NOMO-1 treated with DMSO at 0.1 percent for 48 hours (cell line): ENCODE results near the gene FYB1.

Experiments used
- DNase-seq: peaks from one replicate; lab custom pipeline; 2025; ENCODE audit not compliant: unreplicated experiment; lab: John Stamatoyannopoulos, UW

The FYB1 gene

DNA sequence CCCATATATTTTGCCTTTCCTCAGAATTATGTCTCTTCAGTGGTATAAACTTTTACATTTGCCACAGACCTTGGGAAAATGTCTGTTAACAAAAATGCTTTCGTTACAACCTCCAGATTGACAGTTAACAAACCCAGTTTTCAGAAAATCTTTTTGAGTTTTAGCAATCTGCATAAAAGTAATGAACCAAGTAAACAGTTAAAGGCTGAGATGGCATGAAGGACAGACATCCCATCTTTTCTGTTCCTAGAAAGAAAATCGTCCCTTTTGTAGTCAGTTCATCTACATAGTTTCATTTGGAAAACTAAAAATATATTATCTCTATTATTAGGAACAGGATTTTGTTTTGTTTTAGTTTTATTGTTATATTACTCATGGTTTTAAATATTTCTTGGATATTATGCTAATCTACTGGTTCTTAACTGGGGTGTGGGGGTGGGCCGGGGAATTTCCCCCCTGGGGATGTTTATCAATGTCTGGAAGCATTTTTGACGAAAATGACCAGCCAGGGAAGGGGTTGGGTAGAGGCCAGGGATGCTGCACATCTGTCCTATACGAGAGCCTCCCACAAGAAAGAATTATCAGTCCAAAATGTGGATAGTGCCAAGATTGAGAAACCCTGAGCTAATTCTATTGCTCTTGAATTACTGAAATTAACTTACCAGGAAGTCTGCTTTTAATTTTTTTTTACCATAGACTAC lies 11.9 kb downstream of the FYB1 start:
- no peak for DNase-seq

DNA sequence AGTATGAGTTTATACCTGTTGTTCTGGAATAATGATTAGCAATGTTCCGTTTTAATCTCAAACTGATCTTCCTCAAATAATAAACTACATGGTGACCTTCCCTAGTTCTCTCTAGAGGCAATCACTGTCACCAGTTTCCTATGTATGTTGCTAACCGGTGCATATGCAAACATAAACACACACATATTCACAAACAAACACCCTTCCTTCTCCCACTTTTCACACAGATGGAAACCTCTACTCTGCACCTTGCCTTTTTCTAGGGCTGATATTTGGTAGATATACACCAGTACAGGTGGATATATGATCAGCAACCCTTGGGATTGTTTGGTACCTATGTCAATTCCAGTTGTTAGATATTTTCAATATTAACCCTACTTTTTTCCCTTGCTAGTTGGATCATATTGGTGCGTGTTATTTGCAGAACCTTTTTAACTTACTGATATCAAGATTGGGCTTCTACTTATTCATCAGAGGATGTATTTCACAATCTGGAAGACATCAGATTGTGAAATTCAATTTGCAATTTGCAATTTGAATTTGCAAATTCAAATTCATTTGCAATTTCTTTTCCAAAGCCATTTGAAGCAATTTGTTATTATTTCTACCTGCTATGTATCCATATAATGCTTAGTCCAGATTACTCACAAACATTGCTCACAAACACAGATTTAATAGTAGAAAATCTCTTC lies 12.6 kb downstream of the FYB1 start:
- peak; percentile 35 for DNase-seq

DNA sequence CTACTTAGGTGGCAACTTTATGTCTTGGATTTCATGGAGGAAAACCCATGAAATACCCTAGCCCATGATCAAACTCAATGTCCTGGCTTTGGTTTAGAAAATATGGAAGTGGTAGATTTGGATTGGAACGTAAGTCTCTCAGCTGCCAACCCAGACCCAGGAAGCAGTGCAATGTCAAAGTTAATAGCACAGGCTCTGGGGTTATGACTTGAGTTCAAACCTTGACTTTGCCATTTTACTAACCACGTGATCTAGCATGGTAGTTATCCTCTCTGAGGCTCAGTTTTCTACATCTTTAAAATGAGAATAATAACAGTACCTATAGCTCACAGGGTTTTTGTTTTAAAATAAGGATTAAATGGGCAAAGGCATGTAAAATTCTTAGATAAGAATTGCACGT lies 13.8 kb downstream of the FYB1 start:
- no peak for DNase-seq

DNA sequence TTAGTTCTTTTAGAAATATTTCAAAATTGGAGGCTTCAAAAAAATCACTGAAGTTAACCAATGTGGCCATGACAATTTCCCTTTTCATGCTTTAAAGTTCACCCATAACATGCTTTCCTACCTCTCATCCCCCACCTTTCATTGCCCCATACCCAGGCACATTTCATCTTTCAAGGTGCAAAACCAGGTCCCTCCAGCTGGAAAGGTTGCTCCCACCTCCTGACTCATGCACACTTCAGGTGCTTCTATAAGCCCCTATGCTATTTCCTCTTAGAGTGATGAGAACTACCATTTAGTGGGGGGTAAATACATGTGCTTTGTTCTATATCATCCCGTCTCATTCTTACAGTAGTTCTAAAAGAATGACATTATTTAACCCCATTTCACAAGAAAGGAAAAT lies 15.4 kb downstream of the FYB1 start:
- DNase-seq: no peak

DNA sequence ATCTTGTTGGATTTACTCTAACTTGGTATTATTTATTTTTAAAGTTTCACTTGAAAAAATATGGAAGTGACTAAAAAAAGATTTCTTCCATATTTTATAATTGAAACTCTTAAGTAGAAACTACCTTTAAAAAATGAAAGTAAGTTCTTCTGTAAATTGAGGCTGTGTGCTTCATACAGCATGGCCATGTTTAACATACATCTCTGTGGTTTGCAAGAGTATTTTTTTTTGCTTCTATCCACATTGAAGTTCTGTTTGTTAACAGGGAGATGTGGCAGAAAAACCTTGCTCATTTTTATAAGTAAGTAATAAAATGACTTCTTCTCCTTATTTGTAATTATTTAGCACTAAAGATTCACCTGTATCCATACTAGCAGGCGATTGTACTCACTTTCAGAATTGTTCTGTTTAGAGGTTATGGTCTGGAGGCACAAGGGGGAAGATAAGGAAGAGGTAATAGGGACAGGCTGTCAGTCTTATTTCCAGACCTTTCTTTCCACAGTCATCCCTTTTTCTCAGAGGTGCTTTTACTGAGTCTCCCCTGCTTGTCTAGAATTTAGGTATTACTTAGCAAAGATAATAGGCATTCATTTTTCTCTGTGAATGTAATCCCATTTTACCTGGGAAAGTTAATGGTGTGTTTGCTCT lies 16.0 kb downstream of the FYB1 start:
- DNase-seq: peak; percentile 68

DNA sequence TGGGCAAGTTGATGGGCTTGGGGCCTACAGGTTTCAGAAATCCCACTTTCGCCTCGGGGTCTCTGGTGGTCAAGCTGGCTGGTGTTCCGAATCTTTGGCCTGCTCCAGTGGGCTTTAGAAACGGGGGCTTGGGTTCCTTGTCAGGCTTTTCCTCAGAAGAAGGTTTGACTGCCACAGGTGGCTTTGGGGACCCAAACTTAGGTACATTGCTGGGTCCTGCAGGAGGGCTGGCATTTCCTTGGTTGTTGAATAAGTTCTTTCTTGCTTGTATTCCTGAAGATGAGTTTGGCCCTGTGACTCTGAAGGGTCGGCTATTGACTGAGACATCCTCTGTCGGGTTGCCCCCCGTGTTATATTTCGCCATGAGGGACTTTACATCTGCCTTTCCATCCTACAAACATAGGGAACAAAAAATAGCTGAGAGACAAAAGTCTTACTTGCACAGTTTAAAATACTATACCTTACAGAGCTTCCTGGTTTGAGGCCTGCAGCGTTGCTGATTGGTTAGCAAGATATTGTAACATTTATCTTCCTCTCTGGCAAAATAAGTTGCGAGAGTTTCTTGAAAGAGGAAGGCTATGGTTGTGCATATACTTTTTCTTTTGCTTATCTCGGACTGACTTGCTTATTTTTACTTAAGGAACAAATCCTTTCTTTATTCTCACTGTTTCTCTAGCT lies 16.6 kb downstream of the FYB1 start:
- peak; percentile 96 for DNase-seq

DNA sequence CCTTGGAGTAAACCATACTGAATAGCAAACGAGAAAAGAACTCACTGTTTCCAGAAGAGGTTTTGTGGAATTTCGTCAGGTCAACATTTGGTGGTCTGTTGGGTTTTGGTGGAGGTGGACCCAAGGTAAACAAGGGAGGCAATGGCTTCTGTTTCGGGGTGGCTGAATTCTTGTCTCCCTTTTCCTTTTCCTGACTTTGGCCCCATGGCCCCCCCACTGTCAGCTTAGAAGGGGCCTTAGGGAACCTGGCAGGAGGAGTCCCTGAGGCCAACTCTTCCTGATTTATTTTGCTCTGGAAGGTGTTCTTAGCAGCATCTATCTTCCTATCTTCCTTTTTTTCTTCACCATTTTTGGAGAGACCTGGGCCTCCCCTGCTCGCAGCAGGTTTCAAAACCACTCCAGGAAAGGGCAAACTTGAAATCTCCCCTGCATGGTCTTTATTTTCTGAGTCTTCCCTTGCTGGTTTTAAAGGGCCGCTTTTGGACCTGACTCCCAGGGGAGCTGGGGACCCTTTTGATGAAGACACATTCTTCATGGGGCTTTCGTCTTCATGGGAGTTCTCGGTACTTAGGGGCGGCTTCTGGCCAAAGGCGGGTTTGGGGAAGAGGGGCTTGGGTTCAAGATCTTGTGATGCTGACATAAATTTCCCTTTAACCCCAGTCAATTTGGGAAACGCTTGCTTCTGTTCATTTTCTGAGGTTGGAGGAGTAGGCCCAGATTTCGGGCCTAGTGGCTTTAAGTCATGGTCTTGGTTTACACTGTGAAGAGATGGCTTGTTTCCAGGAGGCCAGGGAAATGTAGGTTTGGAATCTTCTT lies 17.4 kb downstream of the FYB1 start:
- no peak for DNase-seq

DNA sequence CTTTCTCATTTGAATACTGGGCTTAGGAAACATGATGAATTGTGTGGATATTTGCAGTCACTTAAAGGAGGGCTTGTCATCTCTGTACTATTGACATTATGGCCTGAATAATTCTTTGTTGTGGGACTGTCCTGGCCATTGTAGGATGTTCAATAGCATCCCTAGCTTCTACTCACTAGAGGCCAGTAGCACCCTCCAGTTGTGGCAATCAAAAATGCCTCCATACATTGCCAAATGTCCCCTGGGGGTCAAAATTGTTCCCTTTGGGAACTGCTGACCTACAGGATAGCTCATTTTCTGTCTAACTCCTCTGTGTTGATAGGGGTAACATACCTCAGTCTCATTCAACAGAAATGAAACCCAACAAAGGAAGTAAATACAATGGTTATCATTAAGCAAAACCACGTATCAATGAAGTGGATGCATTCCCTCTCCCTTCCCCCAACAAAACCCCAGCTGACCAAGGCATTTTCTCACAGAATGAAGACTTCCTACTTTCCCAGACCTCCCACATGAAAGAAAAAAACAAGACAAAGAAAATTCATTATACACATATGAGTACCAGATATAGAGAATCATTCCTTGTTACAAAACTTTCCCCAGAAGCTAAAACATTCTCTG lies 18.1 kb downstream of the FYB1 start:
- no peak for DNase-seq

DNA sequence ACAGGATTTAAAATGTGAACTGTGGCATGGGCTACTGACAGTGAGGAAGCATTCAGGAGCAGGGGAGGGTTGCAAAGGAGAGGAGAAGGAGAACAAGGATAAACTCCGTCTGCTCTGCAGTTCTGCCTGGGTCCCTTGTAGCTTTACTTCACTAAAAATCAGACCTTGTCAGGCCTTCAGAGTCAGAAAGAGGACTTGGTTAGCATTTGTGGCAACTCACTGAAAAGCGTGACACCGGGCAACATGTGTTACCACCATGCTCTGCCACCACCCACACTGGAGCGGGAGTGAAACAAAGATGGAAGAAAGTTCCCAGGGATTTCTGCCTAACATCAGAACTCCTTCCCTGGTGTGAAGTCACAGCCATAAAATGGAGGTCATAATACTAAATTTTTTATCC lies 19.3 kb downstream of the FYB1 start:
- no peak for DNase-seq

DNA sequence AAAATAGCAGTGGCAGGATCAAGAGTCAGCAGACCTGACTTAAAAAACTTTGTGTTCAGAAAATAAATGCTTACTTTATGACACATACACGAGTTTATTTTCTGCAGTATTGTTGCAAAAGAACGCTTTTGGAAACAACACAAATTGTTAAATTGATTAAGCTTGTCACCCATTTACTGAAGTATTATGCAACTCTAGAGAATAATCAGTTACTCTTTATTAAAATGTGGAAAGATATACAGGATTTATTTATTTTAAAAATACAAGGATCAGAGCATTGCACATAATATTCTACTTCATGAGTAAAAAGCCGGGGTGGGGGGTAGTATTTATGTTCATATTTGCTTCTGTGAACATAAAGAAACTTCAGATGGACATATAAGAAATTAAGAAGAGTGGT lies 20.0 kb downstream of the FYB1 start:
- no peak for DNase-seq

DNA sequence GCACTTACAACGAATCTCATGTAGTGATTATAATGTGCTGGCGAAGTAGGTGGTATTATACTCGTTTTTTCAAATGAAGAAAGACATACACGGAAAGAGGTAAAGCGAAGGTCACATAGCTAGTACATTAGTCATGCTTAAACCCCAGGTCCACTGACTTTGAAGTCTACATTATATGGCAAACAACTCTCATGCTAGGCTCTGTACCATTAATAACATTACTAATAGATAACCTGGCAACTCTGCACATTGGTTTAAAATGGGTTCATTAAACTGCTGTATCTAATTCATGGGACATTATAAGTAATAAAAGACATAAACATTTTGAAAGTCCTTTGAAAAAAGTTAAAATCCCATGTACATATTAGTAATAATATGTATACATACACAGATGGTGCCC lies 21.2 kb downstream of the FYB1 start:
- no peak for DNase-seq

DNA sequence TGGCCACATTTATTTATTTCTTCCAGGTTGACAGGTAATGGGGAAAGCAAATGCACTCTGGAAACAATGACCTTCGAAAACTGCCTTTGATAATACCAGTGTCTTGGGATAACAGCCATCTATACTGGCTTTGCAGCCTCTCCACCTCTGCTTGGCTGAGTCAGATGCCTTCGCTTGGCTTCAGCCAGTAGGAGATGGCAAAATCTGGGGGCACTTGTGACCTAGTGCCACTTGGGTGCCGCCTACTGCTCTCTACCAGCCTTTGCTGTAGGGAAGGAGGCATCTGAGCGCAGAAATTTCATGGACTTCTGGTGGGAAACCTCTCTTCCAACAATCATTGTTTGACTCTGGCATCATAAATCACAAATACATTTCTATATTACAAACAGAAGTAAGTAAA lies 21.8 kb downstream of the FYB1 start:
- no peak for DNase-seq

DNA sequence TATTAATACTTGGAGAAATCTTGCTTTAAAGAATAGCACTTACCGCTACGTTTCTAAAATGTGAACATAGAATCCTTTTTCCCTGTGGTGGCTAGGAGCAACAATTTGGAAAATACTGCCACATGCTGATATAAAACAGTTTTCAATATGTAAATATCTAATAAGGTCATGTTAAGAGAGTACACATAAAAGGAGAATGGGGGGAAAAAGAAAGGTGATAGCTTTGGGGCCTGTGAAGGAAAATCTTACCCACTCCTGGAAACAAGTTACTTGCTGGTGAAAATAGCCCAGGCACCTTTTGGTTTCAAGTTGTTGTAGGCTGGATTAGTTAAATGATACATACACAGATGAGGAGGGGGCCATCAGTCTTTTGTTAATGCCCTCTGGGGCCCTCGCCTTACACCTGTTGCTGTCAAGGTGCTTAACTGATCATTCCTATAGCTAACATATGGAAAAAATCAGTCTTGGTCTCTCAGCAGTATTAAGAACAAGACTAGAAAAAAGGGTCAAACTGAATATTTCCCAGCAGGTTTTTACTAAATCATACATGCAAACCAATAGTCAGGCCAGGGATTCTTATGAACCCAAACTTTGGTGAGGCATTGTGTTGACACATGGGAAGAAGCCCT lies 24.1 kb downstream of the FYB1 start:
- DNase-seq: no peak

DNA sequence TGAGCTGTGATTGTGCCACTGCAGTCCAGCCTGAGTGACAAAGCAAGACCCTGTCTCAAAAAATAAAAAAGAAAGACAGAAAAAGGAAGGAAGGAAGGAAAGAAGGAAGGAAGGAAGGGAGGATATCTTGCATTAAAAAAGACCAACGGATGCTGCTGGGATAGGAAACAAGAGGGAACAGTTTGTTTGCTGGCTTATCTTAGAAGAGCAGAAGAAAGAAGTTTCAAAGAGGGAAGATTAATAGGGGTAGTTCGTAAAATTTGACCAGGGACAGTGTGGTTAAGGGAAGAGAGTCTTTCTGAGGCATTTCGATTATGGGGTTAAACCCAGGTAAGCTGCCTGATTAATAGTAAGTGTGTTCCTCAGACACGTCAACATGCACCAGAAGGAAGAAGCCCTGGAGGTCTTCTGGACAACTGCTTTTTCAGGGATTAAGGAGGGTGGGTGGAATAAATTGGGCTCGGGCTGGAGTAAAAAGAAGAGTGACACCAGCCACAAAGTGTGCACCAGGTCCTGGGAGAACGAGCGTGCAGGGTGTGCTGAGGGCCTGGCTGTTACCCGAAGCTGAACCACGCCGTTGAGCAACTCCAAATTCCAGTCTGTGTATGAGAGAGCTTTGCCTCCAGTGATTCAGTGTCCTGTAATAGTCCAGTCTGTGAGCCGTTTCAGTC lies 24.8 kb downstream of the FYB1 start:
- DNase-seq: peak; percentile 38

DNA sequence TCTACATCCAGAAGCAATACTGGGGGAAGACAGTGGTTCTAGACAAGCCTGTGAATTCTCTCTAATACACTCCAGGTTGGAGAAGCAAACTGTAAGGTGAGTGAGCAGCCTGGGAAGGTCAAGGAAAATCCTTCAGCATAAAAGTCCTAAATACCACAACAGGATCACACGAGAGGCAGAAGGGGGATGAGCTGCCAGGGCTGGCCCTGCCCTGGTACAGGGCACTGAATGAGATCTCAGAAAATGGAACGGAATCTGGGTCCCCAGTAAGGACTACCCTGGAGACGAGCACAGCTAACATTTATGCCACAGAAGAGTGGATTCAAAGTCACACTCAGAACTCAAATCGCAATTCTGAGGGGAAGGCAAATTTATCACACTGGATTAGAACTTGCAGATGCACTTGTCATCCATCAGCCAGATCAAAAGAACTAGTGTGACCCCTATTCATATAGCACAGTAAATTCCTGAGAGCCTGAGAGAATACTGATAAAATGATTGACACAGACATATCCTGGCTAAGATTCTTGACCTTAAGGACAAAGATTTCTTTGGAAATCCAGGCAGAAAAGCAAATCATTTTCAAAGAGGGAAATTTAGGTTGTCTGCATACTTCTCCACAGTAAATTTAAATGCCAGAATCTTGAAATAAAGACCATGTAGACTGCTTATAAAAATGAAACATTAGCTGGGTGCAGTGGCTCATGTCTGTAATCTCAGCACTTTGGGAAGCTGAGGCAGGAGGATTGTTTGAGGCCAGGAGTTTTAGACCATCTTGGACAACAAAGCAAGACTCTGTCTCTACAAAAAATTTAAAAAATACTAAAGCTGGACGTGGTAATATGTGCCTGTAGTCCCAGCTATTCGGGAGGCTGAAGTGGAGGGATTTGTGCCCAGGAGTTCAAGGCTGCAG lies 25.6 kb downstream of the FYB1 start:
- no peak for DNase-seq

DNA sequence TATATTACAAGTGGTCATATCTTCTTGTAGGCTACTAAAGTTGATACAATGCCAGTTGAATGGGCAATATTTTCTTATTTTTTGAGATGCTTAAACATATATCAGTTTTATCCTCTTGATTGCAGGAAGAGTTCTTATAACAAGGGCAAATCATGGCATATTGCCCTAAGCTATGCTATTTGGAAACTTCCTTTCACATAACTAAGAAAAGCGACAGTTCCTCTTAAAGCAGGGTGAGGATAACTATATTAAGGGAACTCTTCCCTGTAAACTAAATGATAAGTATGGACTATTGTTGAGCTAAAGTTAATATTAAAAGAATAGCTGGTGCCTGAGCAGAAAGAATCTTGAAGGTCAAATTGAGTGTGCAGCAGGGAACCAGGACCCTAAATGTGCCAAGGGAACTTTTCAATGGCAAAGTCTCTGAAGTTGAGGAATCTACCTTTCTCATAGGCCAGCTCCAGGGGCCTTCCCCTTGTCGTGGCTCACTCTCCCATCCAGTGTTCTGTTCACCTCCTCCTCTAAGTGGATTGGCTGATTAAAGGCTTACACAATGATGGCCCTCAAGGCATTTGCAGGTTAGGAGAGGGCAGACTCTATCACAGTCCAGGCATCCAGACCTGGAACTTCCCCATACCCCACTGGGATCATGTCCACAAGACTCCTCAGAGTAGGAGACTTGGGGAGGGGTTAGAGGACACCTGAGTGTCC lies 26.8 kb downstream of the FYB1 start:
- DNase-seq: peak; percentile 68

DNA sequence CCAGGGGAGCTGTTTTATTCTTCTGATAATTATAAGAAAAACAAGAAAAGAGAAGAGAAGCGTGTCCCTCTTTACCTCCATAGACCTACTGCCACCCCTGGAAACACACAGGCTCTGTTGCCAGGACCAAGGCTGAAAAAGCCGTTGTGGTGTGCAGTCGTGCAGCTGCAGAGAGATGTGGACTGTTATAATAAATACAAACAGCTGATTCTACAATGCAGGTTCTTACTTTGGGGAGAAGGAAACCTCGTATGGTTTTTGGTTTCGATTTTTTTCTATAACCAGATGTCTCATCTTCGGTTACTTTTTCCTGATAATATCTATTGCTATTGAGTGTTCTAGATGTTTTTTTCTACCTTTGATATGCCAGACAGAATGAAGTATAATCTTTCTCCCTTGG lies 28.1 kb downstream of the FYB1 start:
- DNase-seq: no peak
